Prostate gland (tissue), 2 donors: ENCODE data around the gene CYP4F12. TPM values are rescaled to one million over a fixed set of nuclear protein-coding genes. Genes with fewer than 3 reads are reported as not detected.

Experiments
- DNase-seq: peaks from one replicate; pipeline ENCODE4 v3.0.0-alpha.2; 2019; ENCODE audit warnings: low spot score
- H3K27ac ChIP-seq, 2 donors: fragments of 200-600 bp; sonication (generic); 2 replicates each; pipeline ENCODE4 v1.5.1; 2017 to 2019
- H3K27me3 ChIP-seq: fragments of 200-600 bp; sonication (generic); replicated peaks from 2 replicates; pipeline ENCODE4 v1.5.1; 2019; ENCODE audit not compliant: insufficient read depth
- H3K36me3 ChIP-seq, 2 donors: fragments of 200-600 bp; sonication (generic); 1 replicate in 1 of 2; 2 replicates in 1 of 2; pipeline versions ENCODE4 v1.5.1 to v1.8.1; 2017 to 2019
- H3K4me1 ChIP-seq: fragments of 200-600 bp; sonication (generic); replicated peaks from 2 replicates; pipeline ENCODE4 v1.5.1; 2019
- H3K4me3 ChIP-seq, 2 donors: fragments of 200-600 bp; sonication (generic); 2 replicates each; pipeline ENCODE4 v1.5.1; 2017 to 2019
- H3K9me3 ChIP-seq: fragments of 200-600 bp; sonication (generic); 2 replicates; pipeline ENCODE4 v1.5.1; 2017
- CTCF ChIP-seq, 4 experiments: fragments of 200-600 bp in 2 of 4; fragments of 450-650 bp in 2 of 4; sonication (generic) in 2 of 4; IDR thresholded peaks; 1 replicate in 3 of 4; 2 replicates in 1 of 4; pipeline ENCODE4 v1.5.1; 2016 to 2019; ENCODE audit warnings: antibody characterized with exemption in 4 of 4, mild to moderate bottlenecking in 2 of 4, moderate library complexity in 2 of 4
- POLR2A ChIP-seq: fragments of 450-650 bp; IDR thresholded peaks from one replicate; pipeline ENCODE4 v1.6.1; 2016; ENCODE audit warnings: antibody characterized with exemption, mild to moderate bottlenecking
- POLR2AphosphoS5 ChIP-seq: sonication (generic); formaldehyde crosslinking; IDR thresholded peaks from one replicate; pipeline ENCODE4 v1.6.1; 2017; ENCODE audit warnings: antibody characterized with exemption
- WGBS: methylation state at CpG from one replicate; pipeline ENCODE4 v1.1.5; 2018; 5-methylcytosine and 5-hydroxymethylcytosine counted together
- intact Hi-C: fragments of 100-400 bp; cut with DNase I; formaldehyde crosslinking; loops from one replicate; pipeline ENCODE4 v1.14.2; 2022
- total RNA-seq, 2 donors: library from RNA; depleted of rRNA; stranded (reverse); fragments of >200 nt; gene quantifications; one replicate each; pipeline ENCODE4 v1.1.0, GENCODE V29; 2016

CYP4F12 gene
- total RNA-seq, 2 donors from 2014 or later: 6.9 to 50.9 TPM

GRCh38 chr19:15730538-15730937 is 57.7 kb downstream of the CYP4F12 start:
- Histone ChIP-seq H3K27ac (no peak overlapping the region), H3K9me3 (no peaks in the 10 kb centered on the region), H3K36me3 (no peaks in the 10 kb centered on the region), H3K4me1 (no peaks in the 10 kb centered on the region), H3K4me3 (no peak overlapping the region), H3K27me3 (no peaks in the 10 kb centered on the region)
- intact Hi-C loops: no loop called here
- TF ChIP-seq CTCF (IDR thresholded peaks at IDR 0.05): no peak
- no peak for TF ChIP-seq POLR2AphosphoS5
- TF ChIP-seq POLR2A: no peak
- 55% methylated on average over 1 of the region's 1 CpG for WGBS
- no peak for DNase-seq

GRCh38 chr19:15732388-15732787 is 59.5 kb downstream of the CYP4F12 start:
- H3K27ac ChIP-seq: no peak overlapping the region
- no peak for DNase-seq
- H3K27me3 ChIP-seq: no peaks in the 10 kb centered on the region
- no peaks in the 10 kb centered on the region for H3K36me3 ChIP-seq
- intact Hi-C loops: no loop called here
- H3K4me1 ChIP-seq: no peaks in the 10 kb centered on the region
- WGBS: 67% methylated on average over 1 of the region's 1 CpG
- H3K4me3 ChIP-seq: no peak overlapping the region
- TF ChIP-seq CTCF (IDR thresholded peaks at IDR 0.05): no peak
- TF ChIP-seq POLR2AphosphoS5: no peak
- no peak for TF ChIP-seq POLR2A
- H3K9me3 ChIP-seq: no peaks in the 10 kb centered on the region

- H3K4me3 ChIP-seq: no peak overlapping the region
- TF ChIP-seq POLR2AphosphoS5 (no peak), POLR2A (no peak), CTCF (IDR thresholded peaks at IDR 0.05) (no peak)
- no peaks in the 10 kb centered on the region for H3K9me3 ChIP-seq
- no peak overlapping the region for H3K27ac ChIP-seq
- H3K36me3 ChIP-seq: no peaks in the 10 kb centered on the region
- H3K27me3 ChIP-seq: no peaks in the 10 kb centered on the region
- 61% methylated on average over 6 of the region's 6 CpGs for WGBS
- intact Hi-C loops: no loop called here
- no peaks in the 10 kb centered on the region for H3K4me1 ChIP-seq
- DNase-seq: no peak
Measured at GRCh38 chr19:15733895-15734294, 61.0 kb downstream of the CYP4F12 start.

GRCh38 chr19:15737722-15738121 is 64.8 kb downstream of the CYP4F12 start, which contains the start of gene OR10H3:
Gene OR10H3, plus strand, starts transcription at chr19:15737985. Its CDS starts 3,408 bp downstream, at chr19:15741393.
- WGBS: 63% methylated on average over 4 of the region's 4 CpGs
- no peaks in the 10 kb centered on the region for H3K27me3 ChIP-seq
- no peaks in the 10 kb centered on the region for H3K36me3 ChIP-seq
- intact Hi-C loops: no loop called here
- H3K4me3 ChIP-seq: no peak within 1 kb of the TSS
- no peak within 1 kb of the TSS for H3K27ac ChIP-seq
- no peak for DNase-seq
- no peaks in the 10 kb centered on the region for H3K4me1 ChIP-seq
- TF ChIP-seq POLR2A: no peak
- no peak for TF ChIP-seq POLR2AphosphoS5
- no peak for TF ChIP-seq CTCF (IDR thresholded peaks at IDR 0.05)
- no peaks in the 10 kb centered on the region for H3K9me3 ChIP-seq

- Histone ChIP-seq H3K27me3 (no peaks in the 10 kb centered on the region), H3K4me1 (no peaks in the 10 kb centered on the region), H3K27ac (no peak overlapping the region), H3K36me3 (no peaks in the 10 kb centered on the region), H3K4me3 (no peak overlapping the region), H3K9me3 (no peaks in the 10 kb centered on the region)
- intact Hi-C loops: no loop called here
- DNase-seq: no peak
- TF ChIP-seq CTCF (IDR thresholded peaks at IDR 0.05): no peak
- TF ChIP-seq POLR2A: no peak
- no peak for TF ChIP-seq POLR2AphosphoS5
- 81% methylated on average over 1 of the region's 1 CpG for WGBS
Measured at GRCh38 chr19:15740785-15741184, 67.9 kb downstream of the CYP4F12 start.

Other genes with a start within 250 kb of the CYP4F12 start
- 10 to 100 TPM; 55.9 to 93.3 TPM for gene WIZ, start 223.1 kb upstream of the CYP4F12 start, total RNA-seq
- 1 to 10 TPM; 2.8 to 4.3 TPM for gene RASAL3, start 208.5 kb upstream of the CYP4F12 start, total RNA-seq
- 10 to 100 TPM in 1 of 2 donors, 1 to 10 TPM in 1; 9.2 to 31.9 TPM for gene PGLYRP2, start 193.6 kb upstream of the CYP4F12 start, total RNA-seq
- gene CYP4F22, start 164.6 kb upstream of the CYP4F12 start, total RNA-seq: 10 to 100 TPM; 28.9 to 48.1 TPM
- 10 to 100 TPM; 14.9 to 67.3 TPM for gene CYP4F8, start 57.9 kb upstream of the CYP4F12 start, total RNA-seq
- 1 to 10 TPM in 1 of 2 donors, under 1 TPM in 1; 0.28 to 2.0 TPM for gene CYP4F3, start 32.2 kb upstream of the CYP4F12 start, total RNA-seq
- gene OR10H2, start 54.9 kb downstream of the CYP4F12 start, total RNA-seq: not detected
- not detected for gene OR10H3, start 64.9 kb downstream of the CYP4F12 start, total RNA-seq
- not detected for gene OR10H5, start 114.6 kb downstream of the CYP4F12 start, total RNA-seq
- under 1 TPM; 0.64 to 0.97 TPM for gene OR10H1, start 142.6 kb downstream of the CYP4F12 start, total RNA-seq
- gene CYP4F2, start 225.0 kb downstream of the CYP4F12 start, total RNA-seq: 10 to 100 TPM; 16.4 to 22.5 TPM